SK-N-SH (cell line): ENCODE measurements around the gene CKS2.
"Not testable (repeated sequence)": the region's sequence is repeated elsewhere in the genome, so short reads cannot be mapped to it uniquely, and the experiment has no call there.

Source experiments
- EP300 ChIP-seq, 2 experiments: IDR thresholded peaks; 2 replicates each; pipeline versions ENCODE4 v1.4.0 to v1.6.1; 2012; ENCODE audit warnings: borderline replicate concordance in 1 of 2, low read depth in 1 of 2, low read length in 1 of 2
- GATA2 ChIP-seq: sonication (generic); formaldehyde crosslinking; IDR thresholded peaks from 2 replicates; pipeline ENCODE4 v1.5.0; 2020; ENCODE audit warnings: mild to moderate bottlenecking, missing genetic modification reagents
- SIN3A ChIP-seq: IDR thresholded peaks from 2 replicates; pipeline ENCODE4 v1.6.1; 2012; ENCODE audit warnings: low read depth, mild to moderate bottlenecking, low read length, moderate library complexity, borderline replicate concordance
- TF ChIP-seq, protein P1 (sequence below): IDR thresholded peaks from 2 replicates; pipeline ENCODE4 v1.6.1; 2012; ENCODE audit warnings: mild to moderate bottlenecking, low read depth, low read length, moderate library complexity
- TF ChIP-seq, protein P2 (sequence below): fragments of 200-600 bp; sonication (generic); IDR thresholded peaks from 2 replicates; pipeline ENCODE4 v1.6.1; 2017; ENCODE audit warnings: antibody characterized with exemption, mild to moderate bottlenecking, moderate library complexity

DNA sequence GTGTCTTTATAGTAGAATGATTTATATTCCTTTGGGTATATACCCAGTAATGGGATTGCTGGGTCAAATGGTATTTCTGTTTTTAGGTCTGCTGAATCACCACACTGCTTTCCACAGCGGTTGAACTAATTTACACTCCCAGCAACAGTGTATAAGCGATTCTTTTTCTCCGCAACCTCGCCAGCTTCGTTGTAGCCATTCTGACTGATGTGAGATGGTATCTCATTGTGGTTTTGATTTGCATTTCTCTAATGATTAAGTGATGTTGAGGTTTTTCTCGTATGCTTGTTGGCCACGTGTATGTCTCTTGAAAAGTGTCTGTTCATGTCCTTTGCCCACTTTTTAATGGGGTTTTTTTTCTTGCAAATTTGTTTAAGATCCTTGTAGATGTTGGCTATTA is 32.8 kb downstream of the CKS2 start:
- not testable (repeated sequence) for TF ChIP-seq SIN3A; EP300 (IDR thresholded peaks at IDR 0.05; ENCODE audit: borderline replicate concordance in 1 of 2, low read depth in 1 of 2, low read length in 1 of 2); GATA2
- TF ChIP-seq, protein P1, sequence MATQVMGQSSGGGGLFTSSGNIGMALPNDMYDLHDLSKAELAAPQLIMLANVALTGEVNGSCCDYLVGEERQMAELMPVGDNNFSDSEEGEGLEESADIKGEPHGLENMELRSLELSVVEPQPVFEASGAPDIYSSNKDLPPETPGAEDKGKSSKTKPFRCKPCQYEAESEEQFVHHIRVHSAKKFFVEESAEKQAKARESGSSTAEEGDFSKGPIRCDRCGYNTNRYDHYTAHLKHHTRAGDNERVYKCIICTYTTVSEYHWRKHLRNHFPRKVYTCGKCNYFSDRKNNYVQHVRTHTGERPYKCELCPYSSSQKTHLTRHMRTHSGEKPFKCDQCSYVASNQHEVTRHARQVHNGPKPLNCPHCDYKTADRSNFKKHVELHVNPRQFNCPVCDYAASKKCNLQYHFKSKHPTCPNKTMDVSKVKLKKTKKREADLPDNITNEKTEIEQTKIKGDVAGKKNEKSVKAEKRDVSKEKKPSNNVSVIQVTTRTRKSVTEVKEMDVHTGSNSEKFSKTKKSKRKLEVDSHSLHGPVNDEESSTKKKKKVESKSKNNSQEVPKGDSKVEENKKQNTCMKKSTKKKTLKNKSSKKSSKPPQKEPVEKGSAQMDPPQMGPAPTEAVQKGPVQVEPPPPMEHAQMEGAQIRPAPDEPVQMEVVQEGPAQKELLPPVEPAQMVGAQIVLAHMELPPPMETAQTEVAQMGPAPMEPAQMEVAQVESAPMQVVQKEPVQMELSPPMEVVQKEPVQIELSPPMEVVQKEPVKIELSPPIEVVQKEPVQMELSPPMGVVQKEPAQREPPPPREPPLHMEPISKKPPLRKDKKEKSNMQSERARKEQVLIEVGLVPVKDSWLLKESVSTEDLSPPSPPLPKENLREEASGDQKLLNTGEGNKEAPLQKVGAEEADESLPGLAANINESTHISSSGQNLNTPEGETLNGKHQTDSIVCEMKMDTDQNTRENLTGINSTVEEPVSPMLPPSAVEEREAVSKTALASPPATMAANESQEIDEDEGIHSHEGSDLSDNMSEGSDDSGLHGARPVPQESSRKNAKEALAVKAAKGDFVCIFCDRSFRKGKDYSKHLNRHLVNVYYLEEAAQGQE, result not testable (repeated sequence)
- TF ChIP-seq, protein P2, sequence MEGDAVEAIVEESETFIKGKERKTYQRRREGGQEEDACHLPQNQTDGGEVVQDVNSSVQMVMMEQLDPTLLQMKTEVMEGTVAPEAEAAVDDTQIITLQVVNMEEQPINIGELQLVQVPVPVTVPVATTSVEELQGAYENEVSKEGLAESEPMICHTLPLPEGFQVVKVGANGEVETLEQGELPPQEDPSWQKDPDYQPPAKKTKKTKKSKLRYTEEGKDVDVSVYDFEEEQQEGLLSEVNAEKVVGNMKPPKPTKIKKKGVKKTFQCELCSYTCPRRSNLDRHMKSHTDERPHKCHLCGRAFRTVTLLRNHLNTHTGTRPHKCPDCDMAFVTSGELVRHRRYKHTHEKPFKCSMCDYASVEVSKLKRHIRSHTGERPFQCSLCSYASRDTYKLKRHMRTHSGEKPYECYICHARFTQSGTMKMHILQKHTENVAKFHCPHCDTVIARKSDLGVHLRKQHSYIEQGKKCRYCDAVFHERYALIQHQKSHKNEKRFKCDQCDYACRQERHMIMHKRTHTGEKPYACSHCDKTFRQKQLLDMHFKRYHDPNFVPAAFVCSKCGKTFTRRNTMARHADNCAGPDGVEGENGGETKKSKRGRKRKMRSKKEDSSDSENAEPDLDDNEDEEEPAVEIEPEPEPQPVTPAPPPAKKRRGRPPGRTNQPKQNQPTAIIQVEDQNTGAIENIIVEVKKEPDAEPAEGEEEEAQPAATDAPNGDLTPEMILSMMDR, result not testable (repeated sequence)
